Activated CD8-positive, alpha-beta memory T cell treated with anti-CD3 and anti-CD28 coated beads, Interleukin-2, amount 10 ng/mL, durations not matched to agents 7 days and 5 days (primary cell): Measurements from ENCODE around the gene MVB12B. TPM values are rescaled to one million over a fixed set of nuclear protein-coding genes. Genes with fewer than 3 reads are reported as not detected.

Experiments used
- ATAC-seq: fragments of 150-1000 bp; cut with Tn5 transposase; one replicate; pipeline ENCODE4 v1.10.0; 2021; ENCODE audit warnings: moderate library complexity
- CTCF ChIA-PET: fragments of 350-600 bp; sonication (Branson Sonifier 250); formaldehyde crosslinking; loops from one replicate; lab custom pipeline; 2021; ENCODE audit warnings: antibody characterized with exemption; lab: Charles Lee
- DNase-seq: peaks from one replicate; pipeline ENCODE4 v3.0.0-alpha.2; 2020
- H3K27ac Mint-ChIP-seq: one replicate; pipeline ENCODE4 v1.8.0; 2021; ENCODE audit warnings: mild to moderate bottlenecking, mixed read lengths
- H3K27me3 Mint-ChIP-seq: one replicate; pipeline ENCODE4 v1.8.0; 2021; ENCODE audit warnings: mixed read lengths
- H3K36me3 Mint-ChIP-seq: one replicate; pipeline ENCODE4 v1.8.0; 2021; ENCODE audit warnings: mild to moderate bottlenecking, mixed read lengths
- H3K4me1 Mint-ChIP-seq: one replicate; pipeline ENCODE4 v1.8.0; 2021; ENCODE audit warnings: mixed read lengths
- H3K4me3 Mint-ChIP-seq: one replicate; pipeline ENCODE4 v1.8.0; 2021; ENCODE audit warnings: mild to moderate bottlenecking, moderate library complexity, mixed read lengths
- H3K9me3 Mint-ChIP-seq: one replicate; pipeline ENCODE4 v1.8.0; 2022; ENCODE audit warnings: low read depth, mixed read lengths
- total RNA-seq, 2 experiments: library from RNA; stranded (reverse); gene quantifications; one replicate each; pipeline ENCODE4 v1.2.3, GENCODE V29; 2021

Gene MVB12B
- total RNA-seq, 2 experiments from 2014 or later, result 39.2 to 57.0 TPM

GRCh38 chr9:126307322-126308061, 19.1 kb upstream of the MVB12B start:
- Mint-ChIP-seq H3K9me3 (no peaks in the 10 kb centered on the region), H3K27me3 (peaks cover 2% of the 10 kb centered on the region), H3K4me3 (no peak overlapping the region), H3K27ac (peak overlapping the region; percentile 2), H3K36me3 (peaks cover 3% of the 10 kb centered on the region), H3K4me1 (peaks cover 11% of the 10 kb centered on the region)
- ATAC-seq (no peak), DNase-seq (peak; percentile 30)
- CTCF ChIA-PET, result interaction anchor here (1.3 to 3.0 kb wide), 3 partner anchors 89 to 184 kb away, joined by 4 to 11 read pairs (median 4); no protein-coding TSS in a partner anchor

GRCh38 chr9:126309427-126310189, 17.0 kb upstream of the MVB12B start:
- Mint-ChIP-seq H3K9me3 (no peaks in the 10 kb centered on the region), H3K4me1 (no peaks in the 10 kb centered on the region), H3K4me3 (no peak overlapping the region), H3K27ac (no peak overlapping the region), H3K36me3 (peaks cover 3% of the 10 kb centered on the region), H3K27me3 (peaks cover 2% of the 10 kb centered on the region)
- CTCF ChIA-PET, result interaction anchor here (1.2 to 3.0 kb wide), 4 partner anchors 16 to 89 kb away, joined by 4 to 11 read pairs (median 5); no protein-coding TSS in a partner anchor
- peak; percentile 11 for DNase-seq
- no peak for ATAC-seq

- Mint-ChIP-seq H3K4me1 (peaks cover 8% of the 10 kb centered on the region), H3K36me3 (peaks cover 3% of the 10 kb centered on the region), H3K9me3 (no peaks in the 10 kb centered on the region), H3K27ac (no peak overlapping the region), H3K4me3 (no peak overlapping the region), H3K27me3 (no peaks in the 10 kb centered on the region)
- CTCF ChIA-PET, result interaction anchor here (9.8 kb wide), 1 partner anchor 85 kb away, joined by 106 read pairs; no protein-coding TSS in a partner anchor
- ATAC-seq (no peak), DNase-seq (no peak)
Measured at GRCh38 chr9:126312584-126313551, 13.8 kb upstream of the MVB12B start.

GRCh38 chr9:126316085-126316655, 10.5 kb upstream of the MVB12B start:
- Mint-ChIP-seq H3K4me3 (no peak overlapping the region), H3K9me3 (no peaks in the 10 kb centered on the region), H3K4me1 (peaks cover 31% of the 10 kb centered on the region), H3K36me3 (peaks cover 3% of the 10 kb centered on the region), H3K27me3 (no peaks in the 10 kb centered on the region), H3K27ac (no peak overlapping the region)
- ATAC-seq, result no peak
- DNase-seq, result no peak
- CTCF ChIA-PET, result interaction anchor here (0.7 to 9.8 kb wide), 6 partner anchors 14 to 732 kb away, joined by 3 to 106 read pairs (median 6); no protein-coding TSS in a partner anchor

- Mint-ChIP-seq H3K4me1 (peaks cover 34% of the 10 kb centered on the region), H3K9me3 (peaks cover 4% of the 10 kb centered on the region), H3K4me3 (no peak overlapping the region), H3K27ac (no peak overlapping the region), H3K27me3 (no peaks in the 10 kb centered on the region), H3K36me3 (peaks cover 3% of the 10 kb centered on the region)
- peak; percentile 59 for DNase-seq
- CTCF ChIA-PET, result interaction anchor here (0.7 to 9.8 kb wide), 10 partner anchors 9 to 174 kb away, joined by 3 to 106 read pairs (median 4); partner anchors contain the start of gene MVB12B
- ATAC-seq, result no peak
Measured at GRCh38 chr9:126317513-126317912, 9.1 kb upstream of the MVB12B start.

- Mint-ChIP-seq H3K27ac (no peak overlapping the region), H3K4me3 (no peak overlapping the region), H3K9me3 (peaks cover 7% of the 10 kb centered on the region), H3K4me1 (peaks cover 34% of the 10 kb centered on the region), H3K36me3 (peaks cover 11% of the 10 kb centered on the region), H3K27me3 (no peaks in the 10 kb centered on the region)
- DNase-seq (no peak), ATAC-seq (no peak)
- CTCF ChIA-PET, result interaction anchor here (0.9 to 9.8 kb wide), 9 partner anchors 9 to 180 kb away, joined by 3 to 106 read pairs (median 5); no protein-coding TSS in a partner anchor
Measured at GRCh38 chr9:126318858-126319257, 7.8 kb upstream of the MVB12B start.

GRCh38 chr9:126319671-126320070, 7.0 kb upstream of the MVB12B start:
- CTCF ChIA-PET, result interaction anchor here (1.2 to 9.8 kb wide), 4 partner anchors 66 to 171 kb away, joined by 4 to 106 read pairs (median 10); no protein-coding TSS in a partner anchor
- Mint-ChIP-seq H3K27me3 (no peaks in the 10 kb centered on the region), H3K36me3 (peaks cover 13% of the 10 kb centered on the region), H3K9me3 (peaks cover 11% of the 10 kb centered on the region), H3K27ac (no peak overlapping the region), H3K4me3 (no peak overlapping the region), H3K4me1 (peaks cover 34% of the 10 kb centered on the region)
- no peak for ATAC-seq
- DNase-seq, result no peak

GRCh38 chr9:126320158-126320922, 6.3 kb upstream of the MVB12B start:
- Mint-ChIP-seq H3K27me3 (no peaks in the 10 kb centered on the region), H3K36me3 (peaks cover 13% of the 10 kb centered on the region), H3K4me1 (peaks cover 34% of the 10 kb centered on the region), H3K9me3 (peaks cover 13% of the 10 kb centered on the region), H3K4me3 (no peak overlapping the region), H3K27ac (no peak overlapping the region)
- peak; percentile 64 for ATAC-seq
- DNase-seq, result no peak
- CTCF ChIA-PET, result interaction anchor here (0.6 to 9.8 kb wide), 4 partner anchors 15 to 1278 kb away, joined by 3 to 106 read pairs (median 4); no protein-coding TSS in a partner anchor

GRCh38 chr9:126321742-126322141, 4.9 kb upstream of the MVB12B start:
- CTCF ChIA-PET, result interaction anchor here (1.2 to 9.8 kb wide), 4 partner anchors 17 to 914 kb away, joined by 3 to 106 read pairs (median 4); no protein-coding TSS in a partner anchor

GRCh38 chr9:126325821-126326220, 808 bp upstream of the MVB12B start:
- Mint-ChIP-seq H3K4me3 (peak overlapping the region; percentile 76), H3K36me3 (peaks cover 23% of the 10 kb centered on the region), H3K27ac (peak overlapping the region; percentile 90), H3K4me1 (peaks cover 44% of the 10 kb centered on the region), H3K27me3 (no peaks in the 10 kb centered on the region), H3K9me3 (peaks cover 13% of the 10 kb centered on the region)
- ATAC-seq (no peak), DNase-seq (no peak)
- CTCF ChIA-PET, result interaction anchor here (1.0 to 6.0 kb wide), 6 partner anchors 8 to 166 kb away, joined by 3 to 74 read pairs (median 6); no protein-coding TSS in a partner anchor

More at GRCh38 chr9:126321742-126322141, 4.9 kb upstream of the MVB12B start:
- ATAC-seq, result no peak
- no peak overlapping the region for H3K27ac Mint-ChIP-seq
- H3K4me3 Mint-ChIP-seq, result no peak overlapping the region
- peaks cover 13% of the 10 kb centered on the region for H3K9me3 Mint-ChIP-seq
- DNase-seq, result no peak
- H3K36me3 Mint-ChIP-seq, result peaks cover 16% of the 10 kb centered on the region
- peaks cover 42% of the 10 kb centered on the region for H3K4me1 Mint-ChIP-seq
- no peaks in the 10 kb centered on the region for H3K27me3 Mint-ChIP-seq

GRCh38 chr9:126327006-126327713, 531 bp downstream of the MVB12B start:
- DNase-seq, result peak; percentile 55
- Mint-ChIP-seq H3K27ac (peak overlapping the region; percentile 88), H3K9me3 (peaks cover 9% of the 10 kb centered on the region), H3K4me3 (peak overlapping the region; percentile 86), H3K4me1 (peaks cover 55% of the 10 kb centered on the region), H3K36me3 (peaks cover 29% of the 10 kb centered on the region), H3K27me3 (no peaks in the 10 kb centered on the region)
- ATAC-seq, result peak; percentile 20
- CTCF ChIA-PET, result interaction anchor here (1.0 to 6.0 kb wide), 13 partner anchors 9 to 173 kb away, joined by 3 to 74 read pairs (median 6); no protein-coding TSS in a partner anchor
